PFSK-1 (cell line): Measurements from ENCODE around the gene KLF3.

Experiments
- FOXP2 ChIP-seq: optimal IDR thresholded peaks from 2 replicates; pipeline ENCODE3; 2011; ENCODE audit warnings: borderline replicate concordance, control low read depth, inconsistent platforms; ENCODE audit not compliant: insufficient read depth; ENCODE audit errors: extremely low read length, extremely low read depth
- POLR2AphosphoS5 ChIP-seq: IDR thresholded peaks from 2 replicates; pipeline ENCODE4 v1.6.1; 2012; ENCODE audit warnings: low read depth, mild to moderate bottlenecking, control low read depth, low read length, moderate library complexity
- REST ChIP-seq, 2 experiments: IDR thresholded peaks; 2 replicates each; pipeline versions ENCODE4 v1.6.1 to v1.8.0; 2011 to 2012; ENCODE audit warnings: low read depth in 2 of 2, low read length in 2 of 2, control low read depth in 1 of 2, inconsistent platforms in 1 of 2, mild to moderate bottlenecking in 1 of 2, moderate library complexity in 1 of 2; ENCODE audit not compliant: insufficient read depth in 1 of 2
- TAF1 ChIP-seq: IDR thresholded peaks from 2 replicates; pipeline ENCODE4 v1.6.1; 2012; ENCODE audit warnings: low read length, control low read depth, borderline replicate concordance; ENCODE audit not compliant: insufficient read depth

- TF ChIP-seq POLR2AphosphoS5 (no peak), REST (IDR thresholded peaks at IDR 0.05; ENCODE audit: insufficient read depth in 1 of 2, low read depth in 2 of 2, low read length in 2 of 2) (no peak), TAF1 (no peak), FOXP2 (no peak)
These were observed 18.3 kb downstream of the KLF3 start for GRCh38 chr4:38682336-38682735.
